Parathyroid adenoma (tissue), 2 donors: ENCODE measurements around the gene DENND1B.

Experiments
- H2AFZ ChIP-seq: fragments of 300-600 bp; sonication (generic); one replicate; pipeline ENCODE4 v1.7.0; 2017; ENCODE audit warnings: antibody characterized with exemption, mild to moderate bottlenecking
- H3K27ac ChIP-seq: fragments of 300-600 bp; sonication (generic); one replicate; pipeline ENCODE4 v1.7.0; 2017
- H3K27me3 ChIP-seq: fragments of 300-600 bp; sonication (generic); one replicate; pipeline ENCODE4 v1.7.0; 2017; ENCODE audit warnings: low read length; ENCODE audit not compliant: control insufficient read depth, insufficient read depth
- H3K36me3 ChIP-seq: fragments of 300-600 bp; sonication (generic); one replicate; pipeline ENCODE4 v1.7.0; 2017; ENCODE audit warnings: low read length; ENCODE audit not compliant: control insufficient read depth, insufficient read depth
- H3K4me1 ChIP-seq: fragments of 300-600 bp; sonication (generic); one replicate; pipeline ENCODE4 v1.7.0; 2017; ENCODE audit warnings: control low read depth
- H3K4me2 ChIP-seq: fragments of 300-600 bp; sonication (generic); one replicate; pipeline ENCODE4 v1.7.0; 2017; ENCODE audit warnings: low read length
- H3K4me3 ChIP-seq: fragments of 300-600 bp; sonication (generic); one replicate; pipeline ENCODE4 v1.7.0; 2017; ENCODE audit warnings: low read depth, low read length
- H3K79me2 ChIP-seq: fragments of 300-600 bp; sonication (generic); one replicate; pipeline ENCODE4 v1.7.0; 2017; ENCODE audit warnings: control low read depth
- H3K9ac ChIP-seq: fragments of 300-600 bp; sonication (generic); one replicate; pipeline ENCODE4 v1.7.0; 2017; ENCODE audit warnings: mild to moderate bottlenecking
- H3K9me3 ChIP-seq: fragments of 300-600 bp; sonication (generic); one replicate; pipeline ENCODE4 v1.7.0; 2017; ENCODE audit warnings: low read length; ENCODE audit not compliant: control insufficient read depth
- CTCF ChIP-seq: fragments of 300-600 bp; sonication (generic); IDR thresholded peaks from one replicate; pipeline ENCODE4 v1.7.0; 2017; ENCODE audit warnings: antibody characterized with exemption, mild to moderate bottlenecking
- donor health status: primary hyperparathyroidism.

DENND1B gene

GRCh38 chr1:197663162-197663953, 111.9 kb downstream of the DENND1B start:
- Histone ChIP-seq H3K9ac (no peak overlapping the region), H3K27ac (no peak overlapping the region), H3K79me2 (no peaks in the 10 kb centered on the region), H3K4me2 (no peak overlapping the region), H3K27me3 (no peaks in the 10 kb centered on the region), H3K9me3 (no peaks in the 10 kb centered on the region), H3K36me3 (no peaks in the 10 kb centered on the region), H3K4me3 (no peak overlapping the region), H3K4me1 (peaks cover 3% of the 10 kb centered on the region), H2AFZ (no peak overlapping the region)
- TF ChIP-seq CTCF = no peak

GRCh38 chr1:197660389-197660788, 114.9 kb downstream of the DENND1B start:
- Histone ChIP-seq H3K4me3 (no peak overlapping the region), H3K9ac (no peak overlapping the region), H3K27ac (no peak overlapping the region), H3K9me3 (no peaks in the 10 kb centered on the region), H3K4me1 (peaks cover 3% of the 10 kb centered on the region), H3K79me2 (no peaks in the 10 kb centered on the region), H3K4me2 (no peak overlapping the region), H2AFZ (no peak overlapping the region), H3K27me3 (no peaks in the 10 kb centered on the region), H3K36me3 (no peaks in the 10 kb centered on the region)
- TF ChIP-seq CTCF = no peak

- Histone ChIP-seq H3K9ac (no peak overlapping the region), H3K4me3 (peak overlapping the region; percentile 16), H3K36me3 (no peaks in the 10 kb centered on the region), H3K27me3 (no peaks in the 10 kb centered on the region), H3K4me2 (no peak overlapping the region), H3K27ac (no peak overlapping the region), H3K4me1 (peaks cover 3% of the 10 kb centered on the region), H2AFZ (no peak overlapping the region), H3K79me2 (no peaks in the 10 kb centered on the region), H3K9me3 (no peaks in the 10 kb centered on the region)
- no peak for TF ChIP-seq CTCF
Measured at GRCh38 chr1:197659171-197659570, 116.1 kb downstream of the DENND1B start.

GRCh38 chr1:197649188-197649587, 126.1 kb downstream of the DENND1B start:
- Histone ChIP-seq H3K9ac (no peak overlapping the region), H3K4me1 (no peaks in the 10 kb centered on the region), H3K4me3 (no peak overlapping the region), H3K9me3 (no peaks in the 10 kb centered on the region), H3K27ac (no peak overlapping the region), H2AFZ (no peak overlapping the region), H3K79me2 (no peaks in the 10 kb centered on the region), H3K4me2 (no peak overlapping the region), H3K36me3 (no peaks in the 10 kb centered on the region), H3K27me3 (no peaks in the 10 kb centered on the region)
- no peak for TF ChIP-seq CTCF

GRCh38 chr1:197638316-197638715, 137.0 kb downstream of the DENND1B start:
- H3K36me3 ChIP-seq = no peaks in the 10 kb centered on the region
- H3K79me2 ChIP-seq = no peaks in the 10 kb centered on the region
- H2AFZ ChIP-seq = no peak overlapping the region
- no peaks in the 10 kb centered on the region for H3K4me1 ChIP-seq
- H3K27ac ChIP-seq = no peak overlapping the region
- no peak for TF ChIP-seq CTCF
- no peak overlapping the region for H3K4me2 ChIP-seq
- no peak overlapping the region for H3K4me3 ChIP-seq
- H3K27me3 ChIP-seq = no peaks in the 10 kb centered on the region
- H3K9ac ChIP-seq = no peak overlapping the region
- no peaks in the 10 kb centered on the region for H3K9me3 ChIP-seq
